ENCODE results near the gene KCNK2.

Gene KCNK2, protein sequence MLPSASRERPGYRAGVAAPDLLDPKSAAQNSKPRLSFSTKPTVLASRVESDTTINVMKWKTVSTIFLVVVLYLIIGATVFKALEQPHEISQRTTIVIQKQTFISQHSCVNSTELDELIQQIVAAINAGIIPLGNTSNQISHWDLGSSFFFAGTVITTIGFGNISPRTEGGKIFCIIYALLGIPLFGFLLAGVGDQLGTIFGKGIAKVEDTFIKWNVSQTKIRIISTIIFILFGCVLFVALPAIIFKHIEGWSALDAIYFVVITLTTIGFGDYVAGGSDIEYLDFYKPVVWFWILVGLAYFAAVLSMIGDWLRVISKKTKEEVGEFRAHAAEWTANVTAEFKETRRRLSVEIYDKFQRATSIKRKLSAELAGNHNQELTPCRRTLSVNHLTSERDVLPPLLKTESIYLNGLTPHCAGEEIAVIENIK

DNA sequence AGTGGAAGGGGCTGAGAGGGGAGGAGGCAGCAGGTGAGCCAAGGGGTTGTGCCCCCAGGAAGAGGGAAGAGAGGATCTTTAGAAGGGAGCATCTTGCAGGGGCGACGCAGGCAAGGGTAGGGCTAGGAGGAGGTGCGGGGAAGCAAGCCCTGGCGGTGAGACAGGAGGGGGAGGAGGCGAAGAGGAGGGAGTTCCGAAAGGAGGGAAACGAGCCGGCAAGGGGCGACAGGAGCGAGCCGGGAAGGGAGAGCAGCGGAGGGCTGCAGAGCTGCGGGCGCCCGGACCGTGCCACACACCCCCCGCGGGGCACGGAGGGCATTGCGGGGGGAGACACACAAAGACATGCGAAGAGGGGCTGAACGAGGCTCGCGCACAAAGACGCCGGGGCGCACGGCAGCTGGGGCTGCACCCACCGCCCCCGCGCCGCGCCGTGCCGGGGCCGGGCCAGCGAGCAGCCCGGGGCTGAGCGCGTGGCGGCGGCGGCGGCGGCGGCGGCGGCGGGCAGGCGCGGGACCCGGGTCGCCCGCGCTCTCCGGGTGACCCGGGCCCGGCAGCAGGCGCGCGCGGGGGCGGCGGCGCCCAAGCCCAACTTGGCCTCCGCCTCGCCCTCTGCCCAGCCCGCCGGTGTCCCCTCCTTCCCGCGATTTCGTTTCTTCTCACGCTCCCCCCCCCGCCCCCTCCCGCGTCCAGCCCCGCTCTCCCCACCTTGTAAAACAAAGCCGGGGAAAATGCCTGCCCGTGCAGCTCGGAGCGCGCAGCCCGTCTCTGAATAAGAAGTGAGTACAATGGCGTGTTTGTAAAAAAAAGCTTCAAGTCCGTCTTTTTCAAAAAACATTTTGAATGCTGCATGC lies at the start of gene KCNK2:
Gene KCNK2, plus strand, starts transcription at position 206 of the 851 bp plus-strand sequence. CDS start 649 bp downstream, outside the sequence.
- DNase-seq, result no peak

DNA sequence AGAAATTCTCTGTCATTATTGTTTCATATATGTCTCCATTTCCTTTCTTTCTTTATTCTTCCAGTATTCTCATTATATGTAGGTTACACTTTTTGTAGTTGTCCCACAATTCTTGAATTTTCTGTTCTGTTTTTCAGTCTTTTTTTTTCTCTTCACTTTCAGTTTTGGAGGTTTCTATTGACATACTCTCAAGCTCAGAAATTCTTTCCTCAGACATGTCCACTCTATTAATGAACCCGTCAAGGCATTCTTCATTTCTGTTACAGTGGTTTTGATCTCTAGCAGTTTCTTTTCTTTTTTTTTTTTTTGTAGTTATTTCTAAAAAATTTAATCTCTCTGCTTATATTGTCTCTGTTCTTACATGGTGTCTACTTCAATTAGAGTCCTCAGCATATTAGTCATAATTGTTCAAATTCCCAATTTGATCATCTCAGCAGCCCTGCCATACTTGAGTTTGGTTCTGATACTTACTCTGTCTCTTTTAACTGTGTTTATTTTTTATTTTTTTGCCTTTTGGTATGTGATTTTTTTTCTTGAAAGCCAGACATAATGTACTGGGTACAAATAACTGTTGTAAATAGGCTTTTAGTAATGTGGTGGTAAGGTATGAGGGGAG lies 49.5 kb upstream of the KCNK2 start:
- DNase-seq, result no peak

DNA sequence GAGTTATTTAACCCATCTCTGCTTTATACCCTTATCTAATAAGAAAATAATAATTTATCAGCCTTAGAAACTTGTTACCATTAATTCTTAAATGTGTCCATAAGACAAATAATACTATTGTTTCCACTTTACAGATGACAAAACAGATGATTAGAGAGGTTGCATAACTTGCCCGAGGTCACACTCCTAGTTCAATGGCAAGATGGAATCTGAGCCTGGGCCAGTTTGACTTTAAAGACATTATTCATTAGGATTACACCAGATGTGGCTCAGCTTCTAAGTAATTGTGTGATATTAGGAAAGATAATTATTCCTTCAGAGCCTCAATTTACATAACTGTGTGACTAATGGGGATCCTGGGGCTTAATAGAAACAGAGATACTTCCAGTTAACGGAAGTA lies 42.3 kb upstream of the KCNK2 start:
- no peak for DNase-seq

DNA sequence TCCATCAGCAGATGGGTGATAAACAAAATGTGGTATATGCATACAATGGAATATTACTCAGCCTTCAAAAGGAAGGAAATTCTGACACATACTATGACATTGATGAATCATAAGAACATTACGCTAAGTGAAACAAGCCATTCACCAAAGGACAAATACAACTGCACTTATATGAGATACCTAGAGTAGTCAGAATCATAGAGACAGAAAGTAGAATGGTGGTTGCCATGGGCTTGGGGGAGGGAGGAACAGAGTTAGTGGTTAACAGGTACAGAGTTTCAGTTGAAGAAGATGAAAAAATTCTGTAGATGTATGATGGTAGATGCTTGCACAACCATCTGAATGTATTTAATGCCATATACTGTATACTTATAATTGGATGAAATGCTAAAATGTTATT lies 39.1 kb upstream of the KCNK2 start:
- DNase-seq, result no peak

DNA sequence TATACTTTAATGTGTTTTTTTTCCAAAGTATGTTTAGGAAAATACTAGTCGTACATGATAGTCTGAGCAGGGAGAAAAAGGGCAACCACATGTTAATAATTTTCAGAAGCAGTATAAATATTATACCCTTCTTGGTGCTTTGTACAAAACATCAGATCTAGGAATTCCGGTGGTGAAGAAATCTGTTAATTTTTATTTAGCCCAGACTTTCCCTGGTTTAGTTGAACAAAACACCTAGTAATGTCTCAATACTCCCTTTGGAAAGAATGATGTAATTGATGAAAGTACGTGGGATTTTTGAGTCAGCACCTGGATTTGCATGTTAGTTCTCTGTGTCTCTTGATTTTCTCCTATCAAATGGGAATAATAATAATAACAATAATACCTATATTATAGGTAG lies 38.4 kb upstream of the KCNK2 start:
- DNase-seq, result no peak

DNA sequence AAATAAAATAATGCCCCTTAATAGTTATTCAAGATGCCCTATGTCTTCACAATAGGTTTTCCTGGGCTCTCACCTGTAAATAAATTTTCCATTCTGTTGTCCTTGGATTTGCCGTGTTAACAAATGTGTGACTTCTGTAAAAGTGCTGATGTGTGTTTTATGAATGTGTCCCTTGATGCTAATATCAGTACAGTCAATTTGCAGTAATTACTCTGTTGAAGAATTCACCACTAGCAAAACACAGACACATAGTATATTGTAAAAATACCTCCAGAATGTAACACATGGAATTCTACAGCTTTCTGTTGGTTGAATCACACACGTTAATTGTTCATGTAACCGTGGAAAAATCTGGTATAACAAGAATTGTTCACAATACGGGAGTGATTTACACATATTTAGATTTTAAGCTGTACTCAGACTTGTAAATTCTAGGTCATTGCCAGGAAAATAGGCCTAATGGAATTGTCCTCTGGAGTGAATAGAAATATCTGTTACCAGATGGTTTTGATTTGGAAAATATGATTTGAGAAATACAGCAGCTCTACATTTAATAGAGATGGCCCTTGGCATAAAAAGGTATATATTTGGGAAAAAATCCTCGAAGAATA lies 36.7 kb upstream of the KCNK2 start:
- no peak for DNase-seq

DNA sequence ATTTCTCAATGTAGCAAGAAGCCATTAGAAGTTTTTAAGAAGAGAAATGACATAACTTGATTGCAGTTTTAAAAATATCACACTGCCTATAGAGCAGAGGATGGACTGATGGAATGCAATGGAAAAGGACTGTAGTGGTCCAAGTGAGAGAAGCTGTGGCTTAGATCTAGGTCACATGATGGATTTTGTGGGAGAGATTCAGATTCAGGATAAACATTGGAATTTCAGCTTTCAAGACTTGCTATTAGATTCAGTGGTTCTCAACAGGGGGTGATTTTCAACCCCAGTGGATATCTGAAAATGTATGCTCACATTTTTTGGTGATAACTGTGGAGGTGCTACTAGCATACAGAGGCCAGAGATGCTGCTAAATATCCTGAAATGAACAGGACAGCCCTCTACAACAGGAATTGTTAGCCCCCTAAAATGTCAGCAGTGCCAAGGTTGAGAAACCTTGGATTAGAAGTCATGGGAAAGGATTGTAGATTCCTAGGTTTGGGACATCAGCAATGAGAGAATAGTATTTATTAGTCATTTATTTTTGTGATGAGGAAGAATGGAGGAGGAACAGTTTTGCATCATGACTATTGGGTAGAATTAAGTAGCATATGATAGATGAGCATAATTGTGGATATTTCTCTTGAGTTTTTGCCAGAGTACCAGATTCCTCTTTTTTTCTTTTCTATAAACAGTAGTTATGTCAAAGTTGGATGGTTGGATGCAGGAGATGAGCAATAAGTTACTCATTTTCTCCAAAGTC lies 30.1 kb upstream of the KCNK2 start:
- no peak for DNase-seq

DNA sequence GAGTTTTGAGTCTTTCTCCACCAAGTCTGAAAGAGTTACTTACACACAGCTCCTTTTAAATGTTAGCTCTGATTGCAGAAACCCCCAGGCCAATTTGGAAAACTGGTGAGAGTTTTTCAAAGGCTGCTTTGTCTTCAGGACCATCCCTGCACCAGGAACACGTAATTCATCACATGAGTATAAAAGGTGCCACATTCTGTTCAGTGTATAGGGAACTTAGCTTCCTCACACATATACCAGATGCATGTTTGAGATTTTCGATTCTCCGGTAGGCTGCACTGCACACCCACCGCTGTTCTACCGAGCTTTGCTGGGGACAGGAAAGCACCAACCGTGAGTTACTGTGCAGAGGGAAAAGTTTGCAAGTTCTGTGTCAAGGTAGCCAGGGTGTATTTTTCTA lies 28.3 kb upstream of the KCNK2 start:
- no peak for DNase-seq

DNA sequence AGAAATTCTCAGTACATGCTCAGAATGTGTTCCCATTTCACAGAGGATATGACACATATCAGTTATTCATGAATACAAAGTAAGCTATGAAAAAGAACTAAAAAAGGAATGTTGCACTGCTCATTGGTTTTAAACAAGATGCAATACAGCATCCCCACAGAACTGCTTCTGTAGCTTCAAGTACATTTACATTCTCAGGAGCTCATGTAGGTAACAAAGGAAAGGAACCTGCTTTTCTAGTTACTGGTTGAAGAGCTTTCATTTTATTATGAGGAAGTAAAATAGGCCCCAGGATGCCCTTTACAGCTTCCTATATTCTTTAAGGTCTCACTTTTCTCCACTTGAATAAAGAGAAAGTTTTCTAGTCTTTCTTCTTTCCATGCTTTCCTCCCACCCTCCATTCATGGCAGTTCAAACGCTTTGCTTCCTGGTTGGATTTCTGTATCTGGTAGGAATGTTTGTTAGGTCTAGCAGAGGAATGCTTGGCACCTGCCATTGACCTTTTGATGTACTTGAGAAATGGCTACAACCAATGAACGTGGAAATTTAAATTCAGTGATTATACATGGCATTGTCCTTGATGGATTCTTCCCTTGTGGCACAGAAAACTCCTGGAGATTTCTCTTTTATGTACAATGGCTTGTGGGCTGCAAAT lies 27.1 kb upstream of the KCNK2 start:
- no peak for DNase-seq

DNA sequence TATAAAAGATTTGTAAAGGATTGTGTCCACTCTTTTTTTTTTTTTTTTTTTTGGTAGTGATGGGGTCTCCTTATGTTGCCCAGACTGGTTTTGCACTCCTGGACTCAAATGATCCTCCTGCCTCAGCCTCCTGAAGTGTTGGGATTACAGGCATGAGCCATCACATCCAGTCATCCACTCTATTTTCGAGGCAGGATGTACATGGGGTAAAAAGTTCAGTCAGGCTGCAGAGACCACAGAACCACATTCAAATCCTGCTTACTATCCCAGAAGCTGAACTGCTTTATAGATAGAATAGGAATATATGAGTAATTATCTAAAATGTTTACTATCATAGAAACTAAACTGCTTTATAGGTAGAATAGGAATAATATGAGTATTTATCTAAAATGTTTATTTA lies 26.0 kb upstream of the KCNK2 start:
- DNase-seq, result no peak

DNA sequence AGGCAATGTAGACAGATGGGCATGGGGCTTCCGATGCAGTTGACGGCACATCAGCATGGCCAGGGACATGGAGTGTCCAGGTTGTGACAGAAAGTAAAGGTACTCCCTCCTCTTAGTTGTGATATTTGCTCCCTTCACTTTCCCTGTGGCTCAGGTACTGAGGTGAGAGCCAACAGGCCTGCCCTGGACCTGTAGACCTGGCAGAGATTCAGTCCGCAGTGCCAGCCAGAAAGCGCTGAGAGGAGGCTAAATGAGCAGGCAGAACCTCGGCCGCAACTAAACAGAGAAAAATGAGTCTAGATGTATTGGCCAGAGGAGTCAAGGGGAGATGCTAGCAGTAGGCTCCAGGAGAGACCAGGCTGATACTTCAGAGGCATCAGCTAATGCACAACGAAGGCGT lies 22.6 kb upstream of the KCNK2 start:
- DNase-seq, result no peak

DNA sequence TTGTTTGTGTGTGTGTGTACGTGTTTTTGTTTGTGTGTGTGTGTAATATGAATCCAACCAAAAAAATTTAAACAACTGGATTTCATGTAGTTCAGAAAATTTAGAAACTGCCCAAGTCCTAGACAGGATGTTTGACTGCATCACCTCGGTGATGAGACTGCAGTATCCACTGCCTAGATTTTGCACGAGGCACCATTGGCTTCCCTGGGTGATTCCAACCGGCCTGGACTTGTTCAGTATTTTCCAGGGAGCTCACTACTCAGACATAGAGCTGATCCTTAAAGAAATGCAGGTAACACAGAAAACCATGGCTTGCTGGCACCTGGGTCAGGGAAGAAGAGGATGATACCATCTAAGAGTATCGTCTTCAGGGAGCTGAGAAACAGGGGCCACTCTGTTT lies 18.2 kb upstream of the KCNK2 start:
- no peak for DNase-seq

DNA sequence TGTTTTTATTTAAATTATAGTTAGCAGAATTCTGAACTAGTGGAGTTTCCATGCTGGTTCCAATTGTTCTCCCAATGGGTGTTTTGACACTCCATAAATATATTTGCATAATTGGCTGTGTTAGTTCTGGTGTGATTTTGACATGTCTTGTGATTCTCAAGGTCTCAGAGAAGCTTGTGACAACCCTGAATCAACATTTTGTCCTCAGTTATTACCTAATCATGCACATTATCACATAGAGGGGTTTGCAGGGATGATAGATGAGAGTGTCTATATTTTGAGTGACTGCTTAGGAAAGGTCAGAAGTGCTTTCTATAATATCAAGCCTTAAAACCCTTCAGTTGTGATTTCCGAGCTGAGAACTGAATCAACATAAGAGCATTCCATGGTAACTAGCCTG lies 11.5 kb upstream of the KCNK2 start:
- DNase-seq, result no peak

DNA sequence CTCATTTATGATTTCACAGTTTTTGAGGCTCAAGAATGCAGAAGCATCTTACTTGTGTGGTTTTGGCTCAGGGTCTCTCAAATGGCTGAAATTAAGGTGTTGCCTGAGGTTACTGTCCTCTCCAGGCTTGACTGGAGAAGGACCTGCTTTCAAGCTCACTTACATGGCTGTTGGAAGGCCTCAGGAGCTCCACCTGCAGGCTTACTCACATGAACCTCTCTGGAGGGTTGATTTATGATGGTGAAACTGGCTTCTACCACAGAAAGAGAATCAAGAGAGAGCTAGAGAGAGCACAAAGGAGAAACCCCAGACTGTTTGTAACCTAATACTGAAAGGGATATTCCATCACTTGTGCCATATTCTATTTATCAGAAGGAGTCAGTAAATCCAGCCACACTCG lies 6.2 kb upstream of the KCNK2 start:
- no peak for DNase-seq

DNA sequence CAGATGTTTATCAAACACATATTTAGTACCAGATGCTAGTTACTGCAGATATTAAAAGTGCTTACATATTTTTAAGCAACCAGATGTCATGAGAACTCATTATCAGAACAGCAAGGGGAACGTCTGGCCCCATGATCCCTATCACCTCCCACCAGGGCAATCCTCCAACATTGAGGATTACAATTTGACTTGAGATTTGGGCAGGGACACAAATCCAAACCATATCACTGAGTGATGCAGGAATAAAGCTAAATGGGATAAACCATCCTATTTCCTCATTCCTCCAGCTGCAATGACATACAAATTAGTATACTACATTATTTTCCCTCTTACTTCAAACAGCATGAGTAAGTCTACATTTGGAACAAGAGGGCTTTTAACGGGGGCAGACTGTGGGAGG lies 3.1 kb upstream of the KCNK2 start:
- no peak for DNase-seq

DNA sequence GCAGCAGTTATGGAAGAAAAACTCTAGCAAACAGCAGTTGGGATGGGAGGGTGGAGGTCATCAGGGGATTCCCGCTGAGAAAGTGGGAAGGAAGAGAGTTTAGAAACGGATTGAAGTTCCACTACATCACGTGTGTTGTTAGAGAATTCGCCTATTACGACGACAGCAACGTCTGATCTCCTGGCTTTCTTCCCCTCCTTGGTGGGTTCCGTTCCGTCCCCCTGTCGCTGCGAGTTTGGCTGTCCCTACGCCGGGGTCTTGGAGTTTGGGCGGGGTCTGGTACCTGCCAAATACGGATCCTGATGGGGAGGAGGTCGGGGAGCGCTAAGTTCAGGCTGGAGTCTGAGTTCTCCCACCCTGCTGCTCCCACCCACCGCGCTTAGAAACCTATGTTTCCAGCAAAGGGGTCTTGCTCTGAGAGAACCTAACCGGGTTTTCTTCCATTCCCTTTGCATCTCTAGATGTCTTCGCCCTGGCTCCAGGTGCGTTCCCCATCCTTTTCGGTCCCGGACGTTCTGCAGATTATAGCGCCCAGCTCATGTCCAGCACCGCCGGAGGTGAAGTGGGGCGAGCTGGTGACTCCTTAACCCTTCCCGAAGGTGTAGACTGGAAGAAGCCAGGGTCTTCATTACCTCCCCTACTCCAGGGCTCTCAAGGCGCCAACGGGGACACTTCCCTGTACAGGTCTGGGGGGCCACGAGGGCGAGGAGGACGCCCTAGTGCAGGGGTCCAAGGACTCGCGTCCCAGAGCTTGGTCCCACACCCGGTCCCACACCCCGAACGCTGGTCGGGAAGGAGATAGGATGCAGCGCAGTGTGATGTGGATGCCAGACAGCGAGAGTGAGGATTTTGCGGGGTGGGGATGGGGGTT lies 641 bp upstream of the KCNK2 start:
- DNase-seq, result no peak

DNA sequence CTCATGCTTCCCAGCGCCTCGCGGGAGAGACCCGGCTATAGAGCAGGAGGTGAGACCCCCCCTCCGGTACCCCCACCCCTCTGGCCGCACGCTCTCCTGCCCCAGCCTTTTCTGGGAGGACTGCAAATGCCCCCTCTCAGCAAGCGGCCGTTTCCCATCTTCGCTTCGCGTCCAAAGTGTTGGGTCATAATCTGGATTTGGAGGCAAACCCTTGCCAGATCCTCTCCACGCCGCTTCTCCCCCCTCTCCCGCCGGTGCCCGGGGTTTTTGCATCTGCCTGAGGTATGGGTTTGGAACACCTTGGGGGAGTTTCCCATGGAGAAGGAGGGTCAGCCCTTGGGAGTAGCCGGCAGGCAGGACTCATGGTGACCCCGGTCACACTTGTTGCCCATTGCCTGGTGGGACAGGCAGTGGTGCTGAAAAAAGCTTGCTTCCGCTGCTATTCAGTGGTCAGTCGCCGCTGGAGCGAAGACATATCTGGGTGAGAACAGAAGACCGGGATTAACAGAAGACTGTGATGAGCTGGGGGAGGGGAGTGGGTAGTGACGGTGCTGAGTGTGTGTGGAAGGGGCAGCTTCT lies 935 bp downstream of the KCNK2 start:
- DNase-seq, result no peak

DNA sequence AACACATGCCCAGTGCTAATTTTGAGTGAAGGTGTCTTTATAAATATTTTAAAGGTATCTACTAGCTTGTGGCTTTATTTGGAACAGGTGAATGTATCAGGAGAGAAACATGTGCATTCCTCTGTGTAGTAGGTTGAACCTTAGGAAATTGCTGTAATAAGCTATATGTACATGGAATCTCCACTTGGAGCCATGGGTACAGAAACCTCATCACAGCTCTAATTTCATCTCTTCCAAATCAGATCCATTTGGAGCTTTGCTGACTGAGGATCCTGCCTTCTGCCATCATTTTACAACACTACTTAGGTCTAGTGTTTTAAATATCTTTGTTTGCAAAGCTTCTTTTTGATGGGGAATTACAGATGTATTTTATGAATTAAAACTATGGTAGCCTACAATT lies 2.1 kb downstream of the KCNK2 start:
- no peak for DNase-seq

DNA sequence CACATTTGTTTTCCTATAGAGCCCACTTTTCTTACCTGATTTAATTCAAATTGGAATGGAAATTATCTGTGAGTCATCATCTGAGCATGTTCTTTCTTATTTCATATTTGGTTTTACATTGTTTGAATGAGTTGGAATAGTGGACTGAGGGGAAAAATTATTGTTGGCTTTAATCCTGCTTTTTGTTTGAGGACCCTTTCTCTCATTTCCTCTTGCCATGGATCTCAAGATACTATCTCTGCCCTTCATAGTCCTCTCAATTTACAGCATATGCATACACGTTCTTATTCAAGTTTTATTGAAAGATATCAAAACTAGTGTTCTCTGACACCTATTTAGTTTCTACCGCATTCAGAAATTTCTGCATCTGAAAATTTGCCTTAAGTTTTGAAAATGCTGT lies 5.1 kb downstream of the KCNK2 start:
- no peak for DNase-seq

DNA sequence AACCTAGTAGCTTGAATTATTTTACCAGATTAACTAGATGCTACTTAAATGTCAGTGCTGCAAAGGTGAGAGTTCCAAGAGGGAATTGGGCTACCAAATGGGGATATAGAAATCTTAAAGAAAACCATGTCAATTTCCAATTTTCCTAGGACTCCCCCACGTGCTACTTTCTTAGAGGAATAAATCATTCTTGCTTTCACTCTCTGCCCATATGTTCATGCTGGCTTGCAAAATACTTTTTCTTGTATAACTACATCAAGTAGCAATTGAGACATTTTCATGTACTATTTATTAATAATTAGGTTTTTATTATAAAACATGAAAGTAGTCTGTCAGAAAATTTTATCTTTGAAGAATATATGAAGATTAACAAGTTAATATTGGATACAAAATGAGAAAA lies 11.8 kb downstream of the KCNK2 start:
- DNase-seq, result no peak

DNA sequence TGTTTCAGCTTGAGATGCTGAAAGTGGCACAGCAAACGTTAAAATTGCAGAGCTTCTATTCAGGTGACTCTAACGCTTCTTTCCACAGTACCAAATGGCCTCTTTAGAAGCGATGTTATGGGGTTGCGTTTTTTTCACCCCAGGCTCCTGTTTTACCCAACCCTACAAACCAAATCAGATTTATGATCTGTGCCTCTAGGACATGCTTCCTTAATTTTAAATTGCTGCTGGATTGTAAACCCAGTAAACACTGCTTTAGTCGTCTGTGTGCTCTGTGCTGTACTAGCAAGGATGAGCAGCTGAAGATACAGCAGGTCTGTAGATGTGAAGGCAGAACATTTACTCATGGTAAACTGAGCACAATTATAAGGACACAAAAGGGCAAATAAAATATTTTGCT lies 13.0 kb downstream of the KCNK2 start:
- no peak for DNase-seq

All from CD4-positive, alpha-beta T cell treated with Interferon gamma for 1 hour (primary cell).